HepG2 (cell line): Measurements from ENCODE around the gene SNX9. TPM values are rescaled to one million over a fixed set of nuclear protein-coding genes. Genes with fewer than 3 reads are reported as not detected.

ENCODE experiments used
- ATAC-seq: fragments of 200-7000 bp; cut with Tn5 transposase; 3 replicates; pipeline ENCODE4 v1.9.1; 2020; ENCODE audit warnings: mild to moderate bottlenecking, moderate library complexity
- BruUV-seq: library from RNA; stranded (reverse); fragments of 400-500 nt; replicated peaks from 2 replicates; lab custom pipeline; 2021; lab: Mats Ljungman, UMichigan
- CTCF ChIA-PET: fragments of 300-600 bp; formaldehyde crosslinking; extraction: SDS; loops from one replicate; lab custom pipeline; 2021; ENCODE audit warnings: low total read pairs, inconsistent platforms, low intra/inter-chr PET ratio; lab: Yijun Ruan, JAX
- POLR2A ChIA-PET: fragments of 350-600 bp; sonication (Branson Sonifier 250); formaldehyde crosslinking; loops from one replicate; lab custom pipeline; 2020; ENCODE audit warnings: antibody characterized with exemption, inconsistent platforms; lab: Yijun Ruan, JAX
- DNase-seq: peaks from one replicate; pipeline ENCODE4 v3.0.0-alpha.2; 2015; ENCODE audit warnings: low spot score
- FAIRE-seq: peaks from 3 replicates; lab custom pipeline; 2011; peaks lifted over from hg19 to GRCh38; lab: Jason Lieb, UNC
- H2AFZ ChIP-seq: one replicate; pipeline ENCODE4 v1.6.1; 2011; ENCODE audit warnings: low read length, inconsistent platforms
- H3K27ac ChIP-seq: fragments of 300-600 bp; 3 replicates; pipeline ENCODE4 v1.8.0; 2011; ENCODE audit warnings: mixed run types, mild to moderate bottlenecking, mixed read lengths, low read length, inconsistent platforms; ENCODE audit not compliant: insufficient read depth; ENCODE audit errors: extremely low read length
- H3K27me3 ChIP-seq, 2 experiments: fragments of 200-600 bp in 1 of 2; 2 replicates in 1 of 2; 3 replicates in 1 of 2; pipeline versions ENCODE4 v1.6.0 to v1.8.0; 2011; ENCODE audit warnings: low read length in 2 of 2, mild to moderate bottlenecking in 2 of 2, moderate library complexity in 2 of 2, inconsistent platforms in 1 of 2; ENCODE audit not compliant: insufficient read depth in 2 of 2, control insufficient read depth in 1 of 2
- H3K36me3 ChIP-seq, 2 experiments: fragments of 200-600 bp in 1 of 2; replicated peaks in 1 of 2; 2 replicates in 1 of 2; 3 replicates in 1 of 2; pipeline versions ENCODE4 v1.5.1 to v1.8.0; 2011; ENCODE audit warnings: low read length in 2 of 2, inconsistent platforms in 1 of 2; ENCODE audit not compliant: insufficient read depth in 2 of 2, control insufficient read depth in 1 of 2
- H3K4me1 ChIP-seq: 2 replicates; pipeline ENCODE4 v1.5.1; 2012; ENCODE audit warnings: low read length, inconsistent platforms; ENCODE audit not compliant: insufficient read depth
- H3K4me2 ChIP-seq: 2 replicates; pipeline ENCODE4 v1.6.0; 2011; ENCODE audit warnings: low read depth, low read length, inconsistent platforms
- H3K4me3 ChIP-seq, 3 experiments: fragments of 200-600 bp in 1 of 3; sonication (generic), shearing (Covaris generic) in 1 of 3; replicated peaks in 1 of 3; 2 replicates each; pipeline ENCODE4 v1.5.1; 2011 to 2016; ENCODE audit warnings: low read length in 3 of 3, inconsistent platforms in 2 of 3, low read depth in 2 of 3, mild to moderate bottlenecking in 2 of 3, control low read depth in 1 of 3, mixed read lengths in 1 of 3; ENCODE audit not compliant: insufficient read depth in 1 of 3
- H3K79me2 ChIP-seq: one replicate; pipeline ENCODE4 v1.6.1; 2011; ENCODE audit warnings: low read length, inconsistent platforms; ENCODE audit not compliant: insufficient read depth
- H3K9ac ChIP-seq: 2 replicates; pipeline ENCODE4 v1.6.0; 2011; ENCODE audit warnings: mild to moderate bottlenecking, low read depth, low read length, inconsistent platforms; ENCODE audit not compliant: insufficient read depth
- H3K9me3 ChIP-seq: 2 replicates; pipeline ENCODE4 v1.5.1; 2012; ENCODE audit warnings: mild to moderate bottlenecking, low read length
- H4K20me1 ChIP-seq: 2 replicates; pipeline ENCODE4 v1.6.0; 2011; ENCODE audit warnings: inconsistent platforms, mild to moderate bottlenecking, low read length, moderate library complexity; ENCODE audit not compliant: insufficient read depth
- DDIT3 ChIP-seq: sonication (generic); formaldehyde crosslinking; IDR thresholded peaks from 2 replicates; pipeline ENCODE4 v1.4.0; 2020; ENCODE audit warnings: mild to moderate bottlenecking, missing genetic modification reagents
- KDM1A ChIP-seq: IDR thresholded peaks from 2 replicates; pipeline ENCODE4 v1.6.1; 2016; ENCODE audit warnings: missing compliant biosample characterization
- MAZ ChIP-seq, 2 experiments: sonication (generic) in 1 of 2; formaldehyde crosslinking in 1 of 2; IDR thresholded peaks; 2 replicates each; pipeline versions ENCODE4 v1.5.0 to v1.6.1; 2012 to 2020; ENCODE audit warnings: low read depth in 2 of 2, mild to moderate bottlenecking in 2 of 2, borderline replicate concordance in 1 of 2, improper control_type of control experiment in 1 of 2, low read length in 1 of 2, missing genetic modification reagents in 1 of 2, moderate library complexity in 1 of 2
- NFE2L1 ChIP-seq: sonication (generic); formaldehyde crosslinking; IDR thresholded peaks from 2 replicates; pipeline ENCODE4 v1.4.0; 2020; ENCODE audit warnings: missing genetic modification reagents, mild to moderate bottlenecking, borderline replicate concordance
- NFIB ChIP-seq: sonication (generic); formaldehyde crosslinking; IDR thresholded peaks from 2 replicates; pipeline ENCODE4 v1.9.0; 2021; ENCODE audit warnings: missing genetic modification reagents, mild to moderate bottlenecking, borderline replicate concordance
- PCBP2 ChIP-seq: fragments of 200-400 bp; formaldehyde crosslinking; optimal IDR thresholded peaks from 2 replicates; pipeline ENCODE3; 2018; ENCODE audit warnings: low read length, low read depth; ENCODE audit not compliant: poor library complexity, severe bottlenecking
- POLR2AphosphoS5 ChIP-seq: IDR thresholded peaks from 2 replicates; pipeline ENCODE4 v1.6.1; 2012; ENCODE audit warnings: low read depth, low read length
- SP5 ChIP-seq: IDR thresholded peaks from 2 replicates; pipeline ENCODE4 v1.6.1; 2016; ENCODE audit warnings: low read depth, borderline replicate concordance
- SYNCRIP ChIP-seq: fragments of 200-400 bp; formaldehyde crosslinking; IDR thresholded peaks from 2 replicates; pipeline ENCODE4 v1.6.1; 2018; ENCODE audit warnings: mild to moderate bottlenecking, low read depth, low read length; ENCODE audit not compliant: insufficient read depth
- THAP9 ChIP-seq: sonication (generic); formaldehyde crosslinking; IDR thresholded peaks from 2 replicates; pipeline ENCODE4; 2020; ENCODE audit warnings: missing genetic modification reagents, mild to moderate bottlenecking, borderline replicate concordance
- ZFP1 ChIP-seq: IDR thresholded peaks from 2 replicates; pipeline ENCODE4 v1.6.1; 2016
- ZNF263 ChIP-seq: sonication (generic); formaldehyde crosslinking; IDR thresholded peaks from 2 replicates; pipeline ENCODE4 v1.4.0; 2020; ENCODE audit warnings: missing genetic modification reagents
- ZNF577 ChIP-seq: sonication (generic); formaldehyde crosslinking; IDR thresholded peaks from 2 replicates; pipeline ENCODE4 v1.4.0; 2020; ENCODE audit warnings: mild to moderate bottlenecking, low read depth, missing genetic modification reagents, borderline replicate concordance
- ZSCAN31 ChIP-seq: sonication (generic); formaldehyde crosslinking; IDR thresholded peaks from 2 replicates; pipeline ENCODE4 v1.5.0; 2020; ENCODE audit warnings: low read depth, mild to moderate bottlenecking, missing genetic modification reagents
- WGBS: methylation state at CpG from one replicate; pipeline ENCODE4 v1.1.6; 2017; ENCODE audit warnings: low lambda C conversion rate; 5-methylcytosine and 5-hydroxymethylcytosine counted together
- in situ Hi-C: cut with HindIII; loops from 2 replicates; pipeline ENCODE4 v1.10.0; 2017; ENCODE audit warnings: low pct_unique_long_range_greater_than_20kb; ENCODE audit not compliant: extremely low pct_ligation_motif_present
- intact Hi-C: fragments of 100-400 bp; cut with micrococcal nuclease; formaldehyde crosslinking; loops from one replicate; pipeline ENCODE4 v1.10.0; 2022; ENCODE audit not compliant: unreplicated experiment
- polyA plus RNA-seq, 8 experiments: library from polyadenylated mRNA; depleted of rRNA in 3 of 8; stranded (reverse) in 7 of 8; unstranded in 1 of 8; fragments of >200 nt; fragmentation: Illumina TruSeq in 4 of 8; extraction: Trizol in 4 of 8; gene quantifications; 2 replicates each; pipeline versions ENCODE4 v1.2.1 to v1.2.3, GENCODE V29; 2011 to 2016; ENCODE audit warnings: low read depth in 4 of 8, missing spikeins in 1 of 8, mixed read lengths in 1 of 8; ENCODE audit not compliant: insufficient read depth in 1 of 8
- total RNA-seq, 5 experiments: library from RNA; depleted of rRNA; stranded (reverse); fragments of >200 nt; fragmentation: Illumina TruSeq; extraction: Trizol; gene quantifications; 2 replicates each; pipeline ENCODE4 v1.2.3, GENCODE V29; 2016; ENCODE audit warnings: low read depth in 1 of 5

SNX9 gene
- total and polyA plus RNA-seq, 2 of the 13 experiments (the other 11 are each of a cell fraction or from before 2014, with no cell fraction given), result 21.9 to 36.0 TPM

- TF ChIP-seq ZFP1, result no peak
- TF ChIP-seq DDIT3 (CRISPR knock-in tag), result no peak
- no peak for TF ChIP-seq MAZ (IDR thresholded peaks at IDR 0.05; ENCODE audit: borderline replicate concordance, low read depth, low read length)
- no peak for TF ChIP-seq MAZ (CRISPR knock-in tag; IDR thresholded peaks at IDR 0.05; ENCODE audit: low read depth)
- no peak for TF ChIP-seq NFE2L1 (CRISPR knock-in tag)
- TF ChIP-seq POLR2AphosphoS5, result no peak
- no peak for TF ChIP-seq SP5
- no peak for TF ChIP-seq ZSCAN31 (CRISPR knock-in tag)
- TF ChIP-seq NFIB, result no peak
These were observed 49.7 kb upstream of the SNX9 start (continued) for GRCh38 chr6:157773248-157773773.

DNA sequence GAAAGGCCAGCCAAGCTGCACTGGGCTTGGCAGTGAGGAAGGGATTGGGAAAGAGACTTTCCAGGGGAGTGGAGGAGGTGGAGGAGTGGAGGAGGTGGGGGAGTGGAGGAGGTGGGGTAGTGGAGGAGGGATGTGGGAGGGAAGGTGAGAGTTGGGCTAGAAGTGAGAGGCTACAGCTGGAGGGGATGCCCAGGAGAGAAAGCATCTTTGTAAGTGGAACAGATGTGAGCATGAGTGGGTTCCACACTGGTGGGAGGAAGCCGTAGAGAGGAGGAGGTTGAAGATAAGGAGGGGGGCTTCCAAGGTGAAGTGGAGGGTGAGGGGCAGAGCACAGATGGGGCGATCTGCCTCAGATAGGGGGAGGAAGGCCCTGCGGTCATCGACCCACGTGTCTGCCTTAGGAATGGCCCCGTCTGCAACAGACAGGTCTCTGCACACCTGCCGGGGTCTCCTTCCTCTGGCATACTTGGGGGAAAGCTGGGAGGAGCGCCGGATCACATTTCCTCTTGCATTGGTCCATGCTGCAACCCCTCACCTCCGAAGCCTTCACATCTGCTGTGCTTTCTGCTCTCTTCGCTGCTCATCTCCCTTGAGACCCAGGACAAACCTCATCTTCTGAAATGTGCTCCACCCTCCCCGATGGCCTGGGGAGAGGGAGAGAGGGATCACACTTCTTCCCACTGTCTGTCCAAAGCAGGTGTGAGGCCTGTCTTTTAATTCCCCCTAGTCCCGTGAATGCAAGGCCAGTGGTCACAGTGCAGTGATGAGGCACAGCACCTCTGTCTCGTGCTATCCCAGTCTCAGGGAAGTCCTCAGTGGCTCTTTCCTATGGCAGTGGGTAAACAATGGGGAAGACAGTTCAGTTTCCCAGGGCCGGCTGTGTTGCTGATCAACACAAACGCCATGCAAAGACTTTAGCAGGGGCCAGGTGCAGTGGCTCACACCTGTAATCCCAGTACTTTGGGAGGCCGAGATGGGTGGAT, 48.6 kb upstream of the SNX9 start:
- POLR2A ChIA-PET, result no interaction called here
- no peaks in the 10 kb centered on the region for H3K36me3 ChIP-seq
- no TSS peak for BruUV-seq
- 16% methylated on average over 17 of the region's 17 CpGs for WGBS
- H3K27ac ChIP-seq, result no peak overlapping the region
- H3K9me3 ChIP-seq, result no peaks in the 10 kb centered on the region
- no peak overlapping the region for H3K4me2 ChIP-seq
- no peaks in the 10 kb centered on the region for H3K79me2 ChIP-seq
- FAIRE-seq, result no peak
- peak; percentile 49 for ATAC-seq
- peaks cover 24% of the 10 kb centered on the region for H3K4me1 ChIP-seq
- TF ChIP-seq KDM1A (CRISPR knock-in tag) (no peak), ZNF263 (CRISPR knock-in tag) (peak; percentile 41; the same call in 1 of the 2 replicates), SYNCRIP (no peak), ZNF577 (CRISPR knock-in tag) (no peak), THAP9 (CRISPR knock-in tag) (no peak), PCBP2 (peak; percentile 41)
- in situ Hi-C loops (no loop called here), intact Hi-C loops (no loop called here)
- peaks cover 2 to 19% of the 10 kb centered on the region in 2 experiments; a peak in 4 of 5 replicates for H3K27me3 ChIP-seq
- no peak for DNase-seq
- no peak overlapping the region for H3K9ac ChIP-seq
- H2AFZ ChIP-seq, result no peak overlapping the region
- CTCF ChIA-PET, result no interaction called here
- H4K20me1 ChIP-seq, result no peaks in the 10 kb centered on the region
- H3K4me3 ChIP-seq, result no peak overlapping the region
